RWPE2 (cell line): ENCODE data around the gene SCLY.

Experiments
- ATAC-seq: fragments of 200-7000 bp; cut with Tn5 transposase; 3 replicates; pipeline ENCODE4 v1.9.1; 2021; ENCODE audit warnings: low read depth
- DNase-seq: peaks from one replicate; pipeline ENCODE4 v3.0.0-alpha.2; 2020; ENCODE audit warnings: low spot score
- H3K27ac ChIP-seq: fragments of 450-650 bp; 2 replicates; pipeline ENCODE4 v1.5.1; 2017; ENCODE audit warnings: mild to moderate bottlenecking; ENCODE audit not compliant: poor library complexity, severe bottlenecking
- H3K27me3 ChIP-seq: fragments of 250-450 bp; sonication (Bioruptor Pico); 2 replicates; pipeline ENCODE4 v1.5.1; 2021; ENCODE audit warnings: mild to moderate bottlenecking, moderate library complexity; ENCODE audit not compliant: insufficient read depth, poor library complexity, severe bottlenecking
- H3K36me3 ChIP-seq: fragments of 250-450 bp; sonication (Bioruptor Pico); 2 replicates; pipeline ENCODE4 v1.5.1; 2020; ENCODE audit warnings: low read depth, mild to moderate bottlenecking, moderate library complexity
- H3K4me1 ChIP-seq: fragments of 250-450 bp; sonication (Bioruptor Pico); 2 replicates; pipeline ENCODE4 v1.5.1; 2021; ENCODE audit warnings: mild to moderate bottlenecking, moderate library complexity; ENCODE audit not compliant: insufficient read depth, poor library complexity, severe bottlenecking
- H3K4me3 ChIP-seq: fragments of 250-450 bp; sonication (Bioruptor Pico); 2 replicates; pipeline ENCODE4 v1.5.1; 2021; ENCODE audit warnings: mild to moderate bottlenecking, moderate library complexity; ENCODE audit not compliant: severe bottlenecking
- H3K9me3 ChIP-seq: fragments of 250-450 bp; sonication (Bioruptor Pico); 2 replicates; pipeline ENCODE4 v1.5.1; 2021; ENCODE audit warnings: mild to moderate bottlenecking, moderate library complexity; ENCODE audit not compliant: severe bottlenecking
- TF ChIP-seq, protein P1 (sequence below): fragments of 450-650 bp; IDR thresholded peaks from one replicate; pipeline ENCODE4 v1.5.1; 2017; ENCODE audit warnings: mild to moderate bottlenecking, moderate library complexity; ENCODE audit not compliant: poor library complexity, severe bottlenecking

SCLY gene

DNA sequence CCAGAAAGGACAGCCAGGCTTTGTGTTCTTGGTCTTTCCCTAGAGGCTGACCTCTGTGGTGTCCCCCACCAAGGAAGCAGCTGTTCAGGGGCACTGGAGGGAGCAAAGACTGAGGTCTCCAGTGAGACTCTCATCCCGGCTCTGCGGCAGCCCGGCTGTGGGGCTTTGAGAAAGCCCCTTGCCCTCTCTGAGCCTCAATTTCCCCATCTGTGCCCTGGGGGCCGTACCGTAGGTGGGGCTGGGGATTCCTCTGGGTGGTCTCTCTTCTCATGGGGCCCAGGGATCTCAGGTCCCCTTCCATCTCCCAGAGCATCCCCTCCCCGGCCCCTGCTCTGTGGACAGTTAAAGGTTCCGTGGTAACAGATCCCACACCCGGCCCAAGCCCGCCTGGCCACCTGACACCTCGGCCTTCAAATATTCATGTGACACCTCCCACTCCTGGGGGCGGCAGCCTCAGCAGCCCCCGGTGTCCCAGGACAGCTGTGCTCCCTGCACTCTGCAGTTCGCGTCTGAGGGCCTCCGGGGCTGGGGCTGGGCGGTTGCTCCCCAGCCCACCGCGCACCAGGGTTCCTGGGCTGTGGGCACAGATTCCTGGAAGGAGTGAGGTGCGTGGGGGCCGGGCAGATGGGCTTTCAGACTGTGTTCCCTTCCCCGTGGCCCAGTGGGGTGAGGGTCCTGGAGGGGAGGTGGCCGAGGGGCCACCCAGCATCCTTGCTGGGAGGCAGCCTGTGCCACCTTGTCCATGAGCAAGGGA, 62.6 kb downstream of the SCLY start:
- Histone ChIP-seq H3K36me3 (no peaks in the 10 kb centered on the region), H3K4me1 (no peaks in the 10 kb centered on the region), H3K27ac (no peak overlapping the region), H3K4me3 (no peak overlapping the region), H3K9me3 (no peaks in the 10 kb centered on the region), H3K27me3 (peaks cover 10% of the 10 kb centered on the region)
- no peak for ATAC-seq
- TF ChIP-seq, protein P1, sequence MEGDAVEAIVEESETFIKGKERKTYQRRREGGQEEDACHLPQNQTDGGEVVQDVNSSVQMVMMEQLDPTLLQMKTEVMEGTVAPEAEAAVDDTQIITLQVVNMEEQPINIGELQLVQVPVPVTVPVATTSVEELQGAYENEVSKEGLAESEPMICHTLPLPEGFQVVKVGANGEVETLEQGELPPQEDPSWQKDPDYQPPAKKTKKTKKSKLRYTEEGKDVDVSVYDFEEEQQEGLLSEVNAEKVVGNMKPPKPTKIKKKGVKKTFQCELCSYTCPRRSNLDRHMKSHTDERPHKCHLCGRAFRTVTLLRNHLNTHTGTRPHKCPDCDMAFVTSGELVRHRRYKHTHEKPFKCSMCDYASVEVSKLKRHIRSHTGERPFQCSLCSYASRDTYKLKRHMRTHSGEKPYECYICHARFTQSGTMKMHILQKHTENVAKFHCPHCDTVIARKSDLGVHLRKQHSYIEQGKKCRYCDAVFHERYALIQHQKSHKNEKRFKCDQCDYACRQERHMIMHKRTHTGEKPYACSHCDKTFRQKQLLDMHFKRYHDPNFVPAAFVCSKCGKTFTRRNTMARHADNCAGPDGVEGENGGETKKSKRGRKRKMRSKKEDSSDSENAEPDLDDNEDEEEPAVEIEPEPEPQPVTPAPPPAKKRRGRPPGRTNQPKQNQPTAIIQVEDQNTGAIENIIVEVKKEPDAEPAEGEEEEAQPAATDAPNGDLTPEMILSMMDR: no peak
- no peak for DNase-seq

DNA sequence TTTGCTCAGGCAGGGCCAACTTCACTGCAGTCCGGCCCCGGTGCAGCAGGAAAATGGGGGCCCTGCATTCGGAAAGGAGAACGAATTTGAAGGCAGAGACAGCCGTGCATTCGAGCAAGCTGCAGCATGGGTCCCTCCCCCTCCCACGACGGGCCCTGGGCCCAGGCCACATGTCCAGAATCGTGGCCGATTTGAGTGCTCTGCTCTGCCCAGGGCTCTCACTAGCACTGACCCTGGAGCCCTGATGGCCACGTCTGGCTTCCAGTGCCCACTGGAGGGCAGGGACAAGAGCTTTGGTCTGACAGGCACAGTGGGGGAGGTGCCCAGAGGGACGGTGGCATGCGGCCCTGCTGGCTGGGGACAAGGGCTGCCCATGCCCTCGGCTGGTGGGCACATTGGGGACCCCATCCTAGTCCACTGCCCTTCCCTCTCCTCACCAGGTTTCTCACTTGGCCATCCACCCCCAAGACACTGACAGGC, 63.2 kb downstream of the SCLY start:
- H3K27me3 ChIP-seq: peaks cover 10% of the 10 kb centered on the region
- TF ChIP-seq, protein P1: no peak
- ATAC-seq: no peak
- no peaks in the 10 kb centered on the region for H3K9me3 ChIP-seq
- H3K36me3 ChIP-seq: no peaks in the 10 kb centered on the region
- DNase-seq: no peak
- no peak overlapping the region for H3K27ac ChIP-seq
- H3K4me1 ChIP-seq: no peaks in the 10 kb centered on the region
- H3K4me3 ChIP-seq: no peak overlapping the region

DNA sequence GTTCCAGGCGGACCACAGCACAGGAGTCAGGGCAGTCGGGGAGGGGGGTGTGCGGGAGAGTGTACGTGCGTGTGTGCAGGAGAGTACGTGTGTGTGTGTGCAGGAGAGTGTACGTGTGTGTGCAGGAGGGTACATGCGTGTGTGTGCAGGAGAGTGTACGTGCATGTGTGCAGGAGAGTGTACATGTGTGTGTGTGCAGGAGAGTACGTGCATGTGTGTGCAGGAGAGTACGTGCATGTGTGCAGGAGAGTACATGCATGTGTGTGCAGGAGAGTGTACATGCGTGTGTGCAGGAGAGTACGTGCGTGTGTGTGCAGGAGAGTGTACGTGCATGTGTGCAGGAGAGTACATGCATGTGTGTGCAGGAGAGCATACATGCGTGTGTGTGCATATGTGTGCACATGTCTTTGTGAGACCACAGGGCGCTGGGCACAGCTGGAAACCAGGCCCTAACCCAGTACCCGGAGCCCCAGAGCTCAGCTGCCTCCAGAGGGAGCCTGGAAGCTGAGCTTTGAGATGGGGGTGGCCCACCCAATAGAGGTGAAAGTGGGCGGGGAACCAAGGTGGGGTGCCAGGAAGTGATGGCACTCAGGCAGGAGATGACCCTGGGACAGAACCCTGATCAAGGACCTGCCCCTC, 63.8 kb downstream of the SCLY start:
- Histone ChIP-seq H3K27ac (no peak overlapping the region), H3K9me3 (no peaks in the 10 kb centered on the region), H3K4me1 (no peaks in the 10 kb centered on the region), H3K36me3 (no peaks in the 10 kb centered on the region), H3K4me3 (no peak overlapping the region), H3K27me3 (peaks cover 10% of the 10 kb centered on the region)
- ATAC-seq: no peak
- TF ChIP-seq, protein P1: no peak
- no peak for DNase-seq

DNA sequence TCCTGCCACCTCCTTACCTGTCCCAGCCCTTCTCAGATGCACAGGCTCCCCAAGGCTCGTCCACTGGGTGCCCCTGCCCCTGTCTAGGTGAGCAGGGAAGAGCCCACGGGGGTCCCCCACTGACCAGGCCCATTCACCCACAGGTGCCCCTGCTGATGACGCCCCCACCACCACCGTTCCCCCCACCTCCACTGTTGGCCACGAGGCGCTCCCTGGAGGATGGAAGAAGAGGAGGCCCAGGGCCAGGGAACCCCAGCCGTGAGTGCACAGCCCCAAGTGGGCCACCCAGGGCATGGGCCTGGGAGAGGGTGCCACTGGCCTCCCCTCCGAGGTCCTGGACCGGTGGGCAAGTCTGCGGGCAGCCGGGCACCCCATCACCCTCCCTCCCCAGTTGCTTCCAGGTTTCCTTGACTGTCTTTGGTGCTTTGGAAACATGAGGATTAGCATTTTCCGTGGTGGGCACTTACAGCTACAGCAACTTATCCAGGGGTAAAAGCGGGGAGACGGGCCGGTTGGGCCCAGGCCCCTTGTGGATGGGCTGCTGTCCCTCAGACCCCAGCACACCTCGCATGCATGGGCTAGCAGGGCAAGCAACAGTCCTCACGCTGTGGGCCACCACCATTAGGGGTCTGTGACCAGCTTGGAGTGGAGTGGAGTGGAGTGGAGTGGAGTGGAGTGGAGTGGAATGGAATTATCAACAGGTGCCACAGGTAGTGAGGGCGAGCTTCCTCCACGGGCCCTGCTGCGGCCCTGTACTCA, 64.5 kb downstream of the SCLY start:
- TF ChIP-seq, protein P1: no peak
- Histone ChIP-seq H3K36me3 (no peaks in the 10 kb centered on the region), H3K27me3 (peaks cover 3% of the 10 kb centered on the region), H3K4me3 (no peak overlapping the region), H3K4me1 (no peaks in the 10 kb centered on the region), H3K9me3 (no peaks in the 10 kb centered on the region), H3K27ac (no peak overlapping the region)
- DNase-seq (no peak), ATAC-seq (no peak)
